Panc1 (cell line): ENCODE results near the gene CSNK1G1. TPM values are rescaled to one million over a fixed set of nuclear protein-coding genes. Genes with fewer than 3 reads are reported as not detected.

Experiments used
- ATAC-seq: fragments of 200-7000 bp; cut with Tn5 transposase; 2 replicates; pipeline ENCODE4 v1.9.1; 2020; ENCODE audit warnings: mild to moderate bottlenecking, moderate library complexity
- BruUV-seq: library from RNA; stranded (reverse); fragments of 400-500 nt; replicated peaks from 2 replicates; lab custom pipeline; 2021; lab: Mats Ljungman, UMichigan
- CTCF ChIA-PET: fragments of 300-600 bp; sonication (Branson Sonifier 250); formaldehyde crosslinking; loops from one replicate; lab custom pipeline; 2022; ENCODE audit warnings: antibody characterized with exemption; lab: Charles Lee
- POLR2A ChIA-PET: fragments of 300-600 bp; sonication (Branson Sonifier 250); formaldehyde crosslinking; loops from one replicate; lab custom pipeline; 2022; ENCODE audit warnings: antibody characterized with exemption; lab: Charles Lee
- DNase-seq: peaks from one replicate; pipeline ENCODE4 v3.0.0-alpha.2; 2010; ENCODE audit warnings: low read depth, low spot score
- H3K27ac ChIP-seq: 2 replicates; pipeline ENCODE4 v1.5.1; 2011; ENCODE audit warnings: mild to moderate bottlenecking, low read length, inconsistent platforms
- H3K27me3 ChIP-seq: fragments of 200-500 bp; sonication (Bioruptor generic); 2 replicates; pipeline ENCODE4 v1.6.0; 2014; ENCODE audit warnings: low read length, inconsistent platforms; ENCODE audit not compliant: control insufficient read depth, insufficient read depth
- H3K36me3 ChIP-seq: fragments of 200-500 bp; sonication (Bioruptor generic); 2 replicates; pipeline ENCODE4 v1.5.1; 2014; ENCODE audit warnings: inconsistent platforms, mild to moderate bottlenecking, low read length, moderate library complexity; ENCODE audit not compliant: control insufficient read depth, insufficient read depth
- H3K4me1 ChIP-seq: 2 replicates; pipeline ENCODE4 v1.5.1; 2011; ENCODE audit warnings: inconsistent platforms, mild to moderate bottlenecking, low read length, moderate library complexity; ENCODE audit not compliant: control insufficient read depth, insufficient read depth
- H3K4me3 ChIP-seq, 2 experiments: 2 replicates each; pipeline ENCODE4 v1.5.1; 2011 to 2012; ENCODE audit warnings: low read depth in 2 of 2, low read length in 2 of 2, mild to moderate bottlenecking in 2 of 2, inconsistent platforms in 1 of 2, moderate library complexity in 1 of 2
- H3K9me3 ChIP-seq: fragments of 200-500 bp; sonication (Bioruptor generic); 2 replicates; pipeline ENCODE4 v1.5.1; 2014; ENCODE audit warnings: low read depth, mild to moderate bottlenecking, inconsistent platforms, low read length, moderate library complexity; ENCODE audit not compliant: control insufficient read depth, insufficient read depth
- POLR2AphosphoS5 ChIP-seq: IDR thresholded peaks from 2 replicates; pipeline ENCODE4 v1.6.1; 2012; ENCODE audit warnings: mild to moderate bottlenecking, low read depth, low read length, moderate library complexity
- SIN3A ChIP-seq: IDR thresholded peaks from 2 replicates; pipeline ENCODE4 v1.6.1; 2012; ENCODE audit warnings: low read depth, mild to moderate bottlenecking, low read length, moderate library complexity, borderline replicate concordance; ENCODE audit not compliant: insufficient read depth
- TCF7L2 ChIP-seq: IDR thresholded peaks from 2 replicates; pipeline ENCODE4 v1.6.1; 2011; ENCODE audit warnings: mild to moderate bottlenecking, low read depth, low read length, inconsistent platforms
- in situ Hi-C: cut with HindIII; loops from 2 replicates; pipeline ENCODE4 v1.10.0; 2016; ENCODE audit warnings: low sequenced_read_pairs, low pct_unique_long_range_greater_than_20kb
- intact Hi-C: fragments of 100-400 bp; cut with micrococcal nuclease; formaldehyde crosslinking; loops from one replicate; pipeline ENCODE4 v1.10.0; 2022; ENCODE audit not compliant: unreplicated experiment
- total RNA-seq: library from RNA; stranded (reverse); gene quantifications from one replicate; pipeline ENCODE4 v1.2.1, GENCODE V29; 2021; ENCODE audit not compliant: unreplicated experiment
- TF ChIP-seq, protein P1 (sequence below), 2 experiments: IDR thresholded peaks; 2 replicates each; pipeline ENCODE4 v1.6.1; 2011 to 2012; ENCODE audit warnings: low read depth in 2 of 2, control low read depth in 1 of 2, low read length in 1 of 2, mild to moderate bottlenecking in 1 of 2, moderate library complexity in 1 of 2; ENCODE audit not compliant: insufficient read depth in 1 of 2
- TF ChIP-seq, protein P2 (sequence below): fragments of 450-650 bp; IDR thresholded peaks from 2 replicates; pipeline ENCODE4 v1.5.1; 2017; ENCODE audit warnings: mild to moderate bottlenecking

Gene CSNK1G1
- total RNA-seq, 1 experiment from 2014 or later = 22.8 TPM

DNA sequence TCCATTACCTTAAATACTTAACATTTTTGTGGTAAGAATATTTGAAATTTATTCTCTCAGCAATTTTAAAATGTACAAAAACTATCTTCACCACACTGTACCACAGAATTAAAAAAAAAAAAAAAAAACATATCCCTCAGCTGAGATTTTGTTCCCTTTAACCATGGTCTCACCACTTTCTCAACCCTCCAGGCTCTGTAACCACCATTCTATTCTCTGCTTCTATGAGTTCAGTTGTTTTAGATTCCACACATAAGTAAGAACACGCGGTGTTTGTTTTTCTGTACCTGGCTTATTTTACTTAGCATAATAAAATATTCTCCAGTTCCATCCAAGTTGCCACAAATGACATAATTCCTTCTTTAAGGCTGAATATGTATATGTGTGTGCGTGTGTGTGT is 41.5 kb downstream of the CSNK1G1 start:
- TF ChIP-seq TCF7L2 = no peak
- TF ChIP-seq SIN3A = no peak
- TF ChIP-seq, protein P1, sequence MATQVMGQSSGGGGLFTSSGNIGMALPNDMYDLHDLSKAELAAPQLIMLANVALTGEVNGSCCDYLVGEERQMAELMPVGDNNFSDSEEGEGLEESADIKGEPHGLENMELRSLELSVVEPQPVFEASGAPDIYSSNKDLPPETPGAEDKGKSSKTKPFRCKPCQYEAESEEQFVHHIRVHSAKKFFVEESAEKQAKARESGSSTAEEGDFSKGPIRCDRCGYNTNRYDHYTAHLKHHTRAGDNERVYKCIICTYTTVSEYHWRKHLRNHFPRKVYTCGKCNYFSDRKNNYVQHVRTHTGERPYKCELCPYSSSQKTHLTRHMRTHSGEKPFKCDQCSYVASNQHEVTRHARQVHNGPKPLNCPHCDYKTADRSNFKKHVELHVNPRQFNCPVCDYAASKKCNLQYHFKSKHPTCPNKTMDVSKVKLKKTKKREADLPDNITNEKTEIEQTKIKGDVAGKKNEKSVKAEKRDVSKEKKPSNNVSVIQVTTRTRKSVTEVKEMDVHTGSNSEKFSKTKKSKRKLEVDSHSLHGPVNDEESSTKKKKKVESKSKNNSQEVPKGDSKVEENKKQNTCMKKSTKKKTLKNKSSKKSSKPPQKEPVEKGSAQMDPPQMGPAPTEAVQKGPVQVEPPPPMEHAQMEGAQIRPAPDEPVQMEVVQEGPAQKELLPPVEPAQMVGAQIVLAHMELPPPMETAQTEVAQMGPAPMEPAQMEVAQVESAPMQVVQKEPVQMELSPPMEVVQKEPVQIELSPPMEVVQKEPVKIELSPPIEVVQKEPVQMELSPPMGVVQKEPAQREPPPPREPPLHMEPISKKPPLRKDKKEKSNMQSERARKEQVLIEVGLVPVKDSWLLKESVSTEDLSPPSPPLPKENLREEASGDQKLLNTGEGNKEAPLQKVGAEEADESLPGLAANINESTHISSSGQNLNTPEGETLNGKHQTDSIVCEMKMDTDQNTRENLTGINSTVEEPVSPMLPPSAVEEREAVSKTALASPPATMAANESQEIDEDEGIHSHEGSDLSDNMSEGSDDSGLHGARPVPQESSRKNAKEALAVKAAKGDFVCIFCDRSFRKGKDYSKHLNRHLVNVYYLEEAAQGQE (IDR thresholded peaks at IDR 0.05; ENCODE audit: insufficient read depth in 1 of 2, low read depth in 2 of 2, low read length in 1 of 2) = no peak
- TF ChIP-seq, protein P2, sequence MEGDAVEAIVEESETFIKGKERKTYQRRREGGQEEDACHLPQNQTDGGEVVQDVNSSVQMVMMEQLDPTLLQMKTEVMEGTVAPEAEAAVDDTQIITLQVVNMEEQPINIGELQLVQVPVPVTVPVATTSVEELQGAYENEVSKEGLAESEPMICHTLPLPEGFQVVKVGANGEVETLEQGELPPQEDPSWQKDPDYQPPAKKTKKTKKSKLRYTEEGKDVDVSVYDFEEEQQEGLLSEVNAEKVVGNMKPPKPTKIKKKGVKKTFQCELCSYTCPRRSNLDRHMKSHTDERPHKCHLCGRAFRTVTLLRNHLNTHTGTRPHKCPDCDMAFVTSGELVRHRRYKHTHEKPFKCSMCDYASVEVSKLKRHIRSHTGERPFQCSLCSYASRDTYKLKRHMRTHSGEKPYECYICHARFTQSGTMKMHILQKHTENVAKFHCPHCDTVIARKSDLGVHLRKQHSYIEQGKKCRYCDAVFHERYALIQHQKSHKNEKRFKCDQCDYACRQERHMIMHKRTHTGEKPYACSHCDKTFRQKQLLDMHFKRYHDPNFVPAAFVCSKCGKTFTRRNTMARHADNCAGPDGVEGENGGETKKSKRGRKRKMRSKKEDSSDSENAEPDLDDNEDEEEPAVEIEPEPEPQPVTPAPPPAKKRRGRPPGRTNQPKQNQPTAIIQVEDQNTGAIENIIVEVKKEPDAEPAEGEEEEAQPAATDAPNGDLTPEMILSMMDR = no peak
- no peak for TF ChIP-seq POLR2AphosphoS5
- no TSS peak for BruUV-seq
- no peak for ATAC-seq
- Histone ChIP-seq H3K27me3 (no peaks in the 10 kb centered on the region), H3K4me3 (no peak overlapping the region), H3K9me3 (no peaks in the 10 kb centered on the region), H3K27ac (no peak overlapping the region), H3K4me1 (no peaks in the 10 kb centered on the region), H3K36me3 (no peaks in the 10 kb centered on the region)
- CTCF ChIA-PET = no interaction called here
- in situ Hi-C loops = no loop called here
- POLR2A ChIA-PET = interaction anchor here (0.6 to 0.7 kb wide), 2 partner anchors 93 to 489 kb away, joined by 3 to 5 read pairs; no protein-coding TSS in a partner anchor
- intact Hi-C loops = no loop called here
- DNase-seq = no peak

DNA sequence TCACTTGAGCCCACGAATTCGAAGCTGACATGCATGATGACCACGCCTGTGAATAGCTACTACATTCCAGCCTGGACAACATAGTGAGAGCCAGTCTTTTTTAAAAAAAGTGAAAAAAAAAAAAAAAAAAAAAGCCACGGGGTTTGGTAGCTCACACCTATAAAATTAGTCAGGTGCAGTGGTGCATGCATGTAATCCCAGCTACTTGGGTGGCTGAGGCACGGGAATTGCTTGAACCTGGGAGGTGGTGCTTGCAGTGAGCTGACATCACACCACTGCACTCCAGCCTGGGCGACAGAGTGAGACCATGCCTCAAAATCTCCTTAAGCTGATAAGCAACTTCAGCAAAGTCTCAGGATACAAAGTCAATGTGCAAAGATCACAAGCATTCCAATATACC is 44.4 kb downstream of the CSNK1G1 start:
- Histone ChIP-seq H3K4me1 (no peaks in the 10 kb centered on the region), H3K9me3 (no peaks in the 10 kb centered on the region), H3K27me3 (no peaks in the 10 kb centered on the region), H3K4me3 (no peak overlapping the region), H3K27ac (no peak overlapping the region), H3K36me3 (no peaks in the 10 kb centered on the region)
- intact Hi-C loops = no loop called here
- ChIA-PET POLR2A (interaction anchor here (0.6 kb wide), 1 partner anchor 27 kb away, joined by 3 read pairs; no protein-coding TSS in a partner anchor), CTCF (no interaction called here)
- no TSS peak for BruUV-seq
- DNase-seq (no peak), ATAC-seq (no peak)
- in situ Hi-C loops = no loop called here
- no peak for TF ChIP-seq SIN3A
- TF ChIP-seq POLR2AphosphoS5 = no peak
- TF ChIP-seq, protein P1 (IDR thresholded peaks at IDR 0.05; ENCODE audit: insufficient read depth in 1 of 2, low read depth in 2 of 2, low read length in 1 of 2) = no peak
- TF ChIP-seq, protein P2 = no peak
- TF ChIP-seq TCF7L2 = no peak
